HepG2 (cell line): Measurements from ENCODE around the gene ZNRF4. TPM values are rescaled to one million over a fixed set of nuclear protein-coding genes. Genes with fewer than 3 reads are reported as not detected.

Experiments
- ATAC-seq: fragments of 200-7000 bp; cut with Tn5 transposase; 3 replicates; pipeline ENCODE4 v1.9.1; 2020; ENCODE audit warnings: mild to moderate bottlenecking, moderate library complexity
- BruUV-seq: library from RNA; stranded (reverse); fragments of 400-500 nt; replicated peaks from 2 replicates; lab custom pipeline; 2021; lab: Mats Ljungman, UMichigan
- CTCF ChIA-PET: fragments of 300-600 bp; formaldehyde crosslinking; extraction: SDS; loops from one replicate; lab custom pipeline; 2021; ENCODE audit warnings: low total read pairs, inconsistent platforms, low intra/inter-chr PET ratio; lab: Yijun Ruan, JAX
- POLR2A ChIA-PET: fragments of 350-600 bp; sonication (Branson Sonifier 250); formaldehyde crosslinking; loops from one replicate; lab custom pipeline; 2020; ENCODE audit warnings: antibody characterized with exemption, inconsistent platforms; lab: Yijun Ruan, JAX
- DNase-seq: peaks from one replicate; pipeline ENCODE4 v3.0.0-alpha.2; 2015; ENCODE audit warnings: low spot score
- FAIRE-seq: peaks from 3 replicates; lab custom pipeline; 2011; peaks lifted over from hg19 to GRCh38; lab: Jason Lieb, UNC
- H2AFZ ChIP-seq: one replicate; pipeline ENCODE4 v1.6.1; 2011; ENCODE audit warnings: low read length, inconsistent platforms
- H3K27ac ChIP-seq: fragments of 300-600 bp; 3 replicates; pipeline ENCODE4 v1.8.0; 2011; ENCODE audit warnings: mixed run types, mild to moderate bottlenecking, mixed read lengths, low read length, inconsistent platforms; ENCODE audit not compliant: insufficient read depth; ENCODE audit errors: extremely low read length
- H3K27me3 ChIP-seq, 2 experiments: fragments of 200-600 bp in 1 of 2; 2 replicates in 1 of 2; 3 replicates in 1 of 2; pipeline versions ENCODE4 v1.6.0 to v1.8.0; 2011; ENCODE audit warnings: low read length in 2 of 2, mild to moderate bottlenecking in 2 of 2, moderate library complexity in 2 of 2, inconsistent platforms in 1 of 2; ENCODE audit not compliant: insufficient read depth in 2 of 2, control insufficient read depth in 1 of 2
- H3K36me3 ChIP-seq, 2 experiments: fragments of 200-600 bp in 1 of 2; replicated peaks in 1 of 2; 2 replicates in 1 of 2; 3 replicates in 1 of 2; pipeline versions ENCODE4 v1.5.1 to v1.8.0; 2011; ENCODE audit warnings: low read length in 2 of 2, inconsistent platforms in 1 of 2; ENCODE audit not compliant: insufficient read depth in 2 of 2, control insufficient read depth in 1 of 2
- H3K4me1 ChIP-seq: 2 replicates; pipeline ENCODE4 v1.5.1; 2012; ENCODE audit warnings: low read length, inconsistent platforms; ENCODE audit not compliant: insufficient read depth
- H3K4me2 ChIP-seq: 2 replicates; pipeline ENCODE4 v1.6.0; 2011; ENCODE audit warnings: low read depth, low read length, inconsistent platforms
- H3K4me3 ChIP-seq, 3 experiments: fragments of 200-600 bp in 1 of 3; sonication (generic), shearing (Covaris generic) in 1 of 3; replicated peaks in 1 of 3; 2 replicates each; pipeline ENCODE4 v1.5.1; 2011 to 2016; ENCODE audit warnings: low read length in 3 of 3, inconsistent platforms in 2 of 3, low read depth in 2 of 3, mild to moderate bottlenecking in 2 of 3, control low read depth in 1 of 3, mixed read lengths in 1 of 3; ENCODE audit not compliant: insufficient read depth in 1 of 3
- H3K79me2 ChIP-seq: one replicate; pipeline ENCODE4 v1.6.1; 2011; ENCODE audit warnings: low read length, inconsistent platforms; ENCODE audit not compliant: insufficient read depth
- H3K9ac ChIP-seq: 2 replicates; pipeline ENCODE4 v1.6.0; 2011; ENCODE audit warnings: mild to moderate bottlenecking, low read depth, low read length, inconsistent platforms; ENCODE audit not compliant: insufficient read depth
- H3K9me3 ChIP-seq: 2 replicates; pipeline ENCODE4 v1.5.1; 2012; ENCODE audit warnings: mild to moderate bottlenecking, low read length
- H4K20me1 ChIP-seq: 2 replicates; pipeline ENCODE4 v1.6.0; 2011; ENCODE audit warnings: inconsistent platforms, mild to moderate bottlenecking, low read length, moderate library complexity; ENCODE audit not compliant: insufficient read depth
- BATF2 ChIP-seq: sonication (generic); formaldehyde crosslinking; IDR thresholded peaks from 2 replicates; pipeline ENCODE4 v1.8.0; 2022; ENCODE audit warnings: mild to moderate bottlenecking, missing genetic modification reagents, moderate library complexity
- DBP ChIP-seq: sonication (generic); formaldehyde crosslinking; IDR thresholded peaks from 2 replicates; pipeline ENCODE4 v1.4.0; 2020; ENCODE audit warnings: missing genetic modification reagents; ENCODE audit errors: not compliant biosample characterization
- GATA4 ChIP-seq: sonication (generic); IDR thresholded peaks from 2 replicates; pipeline ENCODE4 v1.6.1; 2016; ENCODE audit warnings: antibody characterized with exemption, low read depth, borderline replicate concordance
- NFAT5 ChIP-seq: sonication (generic); formaldehyde crosslinking; IDR thresholded peaks from 2 replicates; pipeline ENCODE4 v1.4.0; 2020; ENCODE audit warnings: missing genetic modification reagents
- POGK ChIP-seq: sonication (generic); formaldehyde crosslinking; conservative IDR thresholded peaks from 2 replicates; pipeline ENCODE4 v1.8.0; 2022; ENCODE audit warnings: mild to moderate bottlenecking, moderate library complexity, missing genetic modification reagents
- ZBTB39 ChIP-seq: sonication (generic); formaldehyde crosslinking; IDR thresholded peaks from 2 replicates; pipeline ENCODE4 v1.5.0; 2020; ENCODE audit warnings: missing genetic modification reagents
- ZNF432 ChIP-seq: sonication (generic); formaldehyde crosslinking; IDR thresholded peaks from 2 replicates; pipeline ENCODE4 v1.5.0; 2020; ENCODE audit warnings: missing genetic modification reagents, mild to moderate bottlenecking, borderline replicate concordance
- ZNF569 ChIP-seq: sonication (generic); formaldehyde crosslinking; IDR thresholded peaks from 2 replicates; pipeline ENCODE4 v1.5.0; 2020; ENCODE audit warnings: mild to moderate bottlenecking, missing genetic modification reagents, moderate library complexity, borderline replicate concordance
- ZNF761 ChIP-seq: sonication (generic); formaldehyde crosslinking; conservative IDR thresholded peaks from 2 replicates; pipeline ENCODE4 v1.4.0; 2020; ENCODE audit warnings: mild to moderate bottlenecking, missing genetic modification reagents
- ZNF776 ChIP-seq: sonication (generic); formaldehyde crosslinking; IDR thresholded peaks from 2 replicates; pipeline ENCODE4 v1.4.0; 2020; ENCODE audit warnings: mild to moderate bottlenecking, missing genetic modification reagents
- ZNF788 ChIP-seq: sonication (generic); formaldehyde crosslinking; IDR thresholded peaks from 2 replicates; pipeline ENCODE4 v1.5.0; 2020; ENCODE audit warnings: mild to moderate bottlenecking, missing genetic modification reagents, borderline replicate concordance
- WGBS: methylation state at CpG from one replicate; pipeline ENCODE4 v1.1.6; 2017; ENCODE audit warnings: low lambda C conversion rate; 5-methylcytosine and 5-hydroxymethylcytosine counted together
- in situ Hi-C: cut with HindIII; loops from 2 replicates; pipeline ENCODE4 v1.10.0; 2017; ENCODE audit warnings: low pct_unique_long_range_greater_than_20kb; ENCODE audit not compliant: extremely low pct_ligation_motif_present
- intact Hi-C: fragments of 100-400 bp; cut with micrococcal nuclease; formaldehyde crosslinking; loops from one replicate; pipeline ENCODE4 v1.10.0; 2022; ENCODE audit not compliant: unreplicated experiment
- polyA plus RNA-seq, 8 experiments: library from polyadenylated mRNA; depleted of rRNA in 3 of 8; stranded (reverse) in 7 of 8; unstranded in 1 of 8; fragments of >200 nt; fragmentation: Illumina TruSeq in 4 of 8; extraction: Trizol in 4 of 8; gene quantifications; 2 replicates each; pipeline versions ENCODE4 v1.2.1 to v1.2.3, GENCODE V29; 2011 to 2016; ENCODE audit warnings: low read depth in 4 of 8, missing spikeins in 1 of 8, mixed read lengths in 1 of 8; ENCODE audit not compliant: insufficient read depth in 1 of 8
- total RNA-seq, 5 experiments: library from RNA; depleted of rRNA; stranded (reverse); fragments of >200 nt; fragmentation: Illumina TruSeq; extraction: Trizol; gene quantifications; 2 replicates each; pipeline ENCODE4 v1.2.3, GENCODE V29; 2016; ENCODE audit warnings: low read depth in 1 of 5

ZNRF4 gene
- total and polyA plus RNA-seq, 2 of the 13 experiments (the other 11 are each of a cell fraction or from before 2014, with no cell fraction given) = not detected

GRCh38 chr19:5454743-5455142 lies 474 bp upstream of the ZNRF4 start (continued):
- TF ChIP-seq ZNF569 (CRISPR knock-in tag) = no peak
- no peak for TF ChIP-seq ZNF761 (CRISPR knock-in tag)
- TF ChIP-seq BATF2 = no peak

- no TSS peak for BruUV-seq
- H3K36me3 ChIP-seq = no peaks in the 10 kb centered on the region
- no peaks in the 10 kb centered on the region for H3K27me3 ChIP-seq
- in situ Hi-C loops (no loop called here), intact Hi-C loops (no loop called here)
- ATAC-seq = no peak
- FAIRE-seq = no peak
- CTCF ChIA-PET = no interaction called here
- 84% methylated on average over 9 of the region's 35 CpGs for WGBS
- H3K4me2 ChIP-seq = no peak overlapping the region
- no peaks in the 10 kb centered on the region for H3K79me2 ChIP-seq
- POLR2A ChIA-PET = no interaction called here
- no peaks in the 10 kb centered on the region for H3K4me1 ChIP-seq
- no peak for DNase-seq
- H3K27ac ChIP-seq = no peak overlapping the region
- H3K9ac ChIP-seq = no peak overlapping the region
- H4K20me1 ChIP-seq = no peaks in the 10 kb centered on the region
- no peak overlapping the region for H2AFZ ChIP-seq
- H3K4me3 ChIP-seq = no peak overlapping the region
- H3K9me3 ChIP-seq = no peaks in the 10 kb centered on the region
- no peak for TF ChIP-seq DBP (CRISPR knock-in tag)
- no peak for TF ChIP-seq GATA4
- TF ChIP-seq ZNF432 = no peak
- no peak for TF ChIP-seq POGK
- TF ChIP-seq NFAT5 (CRISPR knock-in tag) = no peak
- no peak for TF ChIP-seq ZBTB39 (CRISPR knock-in tag)
- no peak for TF ChIP-seq ZNF776
- TF ChIP-seq ZNF788 = no peak
Observed at GRCh38 chr19:5456130-5456840, 1.1 kb downstream of the ZNRF4 start.
